Measurements from ENCODE around the gene C12orf57. TPM values are rescaled to one million over a fixed set of nuclear protein-coding genes. Genes with fewer than 3 reads are reported as not detected.

The C12orf57 gene
- total RNA-seq, 1 donor from 2014 or later, result 225 TPM

DNA sequence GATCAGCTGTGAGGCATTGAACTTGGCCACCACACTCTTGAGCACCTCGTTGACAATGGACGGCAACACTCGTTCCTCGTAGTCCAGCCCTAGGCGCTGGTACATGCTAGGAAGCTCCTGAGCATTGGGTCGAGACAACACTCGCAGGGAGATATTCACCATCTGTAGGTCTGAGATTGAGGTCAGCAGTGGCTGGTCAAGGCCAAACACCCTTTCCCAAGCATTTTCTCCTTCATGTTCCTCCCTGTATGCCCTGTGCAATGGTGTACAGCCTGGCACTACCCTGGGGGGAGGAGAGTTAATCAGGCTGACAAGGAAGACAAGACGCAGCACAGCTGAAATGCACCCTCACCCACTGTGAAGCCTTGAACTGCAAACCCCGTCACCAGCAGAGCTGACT is 24.6 kb downstream of the C12orf57 start:
- H3K4me1 Mint-ChIP-seq (ENCODE audit: unreplicated experiment), result peaks cover 37% of the 10 kb centered on the region
- DNase-seq (ENCODE audit: low spot score), result no peak
- peaks cover 20% of the 10 kb centered on the region for H3K27me3 Mint-ChIP-seq (ENCODE audit: unreplicated experiment)
- peaks cover 31% of the 10 kb centered on the region for H3K36me3 Mint-ChIP-seq (ENCODE audit: low read depth, unreplicated experiment)
- no peaks in the 10 kb centered on the region for H3K9me3 Mint-ChIP-seq (ENCODE audit: unreplicated experiment)
- peak overlapping the region; percentile 89 for H3K27ac Mint-ChIP-seq (ENCODE audit: unreplicated experiment)
- H3K4me3 Mint-ChIP-seq (ENCODE audit: unreplicated experiment), result peak overlapping the region; percentile 100
- TF ChIP-seq, protein P1, sequence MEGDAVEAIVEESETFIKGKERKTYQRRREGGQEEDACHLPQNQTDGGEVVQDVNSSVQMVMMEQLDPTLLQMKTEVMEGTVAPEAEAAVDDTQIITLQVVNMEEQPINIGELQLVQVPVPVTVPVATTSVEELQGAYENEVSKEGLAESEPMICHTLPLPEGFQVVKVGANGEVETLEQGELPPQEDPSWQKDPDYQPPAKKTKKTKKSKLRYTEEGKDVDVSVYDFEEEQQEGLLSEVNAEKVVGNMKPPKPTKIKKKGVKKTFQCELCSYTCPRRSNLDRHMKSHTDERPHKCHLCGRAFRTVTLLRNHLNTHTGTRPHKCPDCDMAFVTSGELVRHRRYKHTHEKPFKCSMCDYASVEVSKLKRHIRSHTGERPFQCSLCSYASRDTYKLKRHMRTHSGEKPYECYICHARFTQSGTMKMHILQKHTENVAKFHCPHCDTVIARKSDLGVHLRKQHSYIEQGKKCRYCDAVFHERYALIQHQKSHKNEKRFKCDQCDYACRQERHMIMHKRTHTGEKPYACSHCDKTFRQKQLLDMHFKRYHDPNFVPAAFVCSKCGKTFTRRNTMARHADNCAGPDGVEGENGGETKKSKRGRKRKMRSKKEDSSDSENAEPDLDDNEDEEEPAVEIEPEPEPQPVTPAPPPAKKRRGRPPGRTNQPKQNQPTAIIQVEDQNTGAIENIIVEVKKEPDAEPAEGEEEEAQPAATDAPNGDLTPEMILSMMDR (IDR thresholded peaks at IDR 0.05; ENCODE audit: unreplicated experiment), result no peak

DNA sequence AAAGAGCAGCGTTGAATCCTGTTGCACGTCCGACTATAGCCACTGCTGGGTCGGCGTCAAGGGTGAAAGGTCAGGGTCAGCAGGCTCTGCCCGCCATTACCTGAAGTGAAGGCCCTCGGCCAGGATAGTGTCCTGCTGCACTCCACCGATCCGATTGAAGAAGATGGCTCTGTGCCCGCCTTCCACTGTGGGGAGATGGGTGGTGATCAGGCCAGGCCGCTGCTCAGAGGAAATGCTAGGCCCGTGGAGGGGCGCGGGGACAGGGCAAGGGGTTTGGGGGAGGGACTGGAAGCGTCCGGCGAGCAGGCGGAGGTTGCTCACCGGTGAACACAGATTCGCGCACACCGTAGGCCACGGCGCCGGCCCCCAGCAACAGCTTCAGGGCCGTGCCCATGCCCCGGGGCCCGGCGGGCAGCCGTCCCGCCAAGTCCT is 26.3 kb downstream of the C12orf57 start:
- TF ChIP-seq, protein P1 (IDR thresholded peaks at IDR 0.05; ENCODE audit: unreplicated experiment), result no peak
- Mint-ChIP-seq H3K4me3 (ENCODE audit: unreplicated experiment) (peak overlapping the region; percentile 100), H3K9me3 (ENCODE audit: unreplicated experiment) (no peaks in the 10 kb centered on the region), H3K27ac (ENCODE audit: unreplicated experiment) (peak overlapping the region; percentile 90), H3K4me1 (ENCODE audit: unreplicated experiment) (peaks cover 30% of the 10 kb centered on the region), H3K36me3 (ENCODE audit: low read depth, unreplicated experiment) (peaks cover 31% of the 10 kb centered on the region), H3K27me3 (ENCODE audit: unreplicated experiment) (peaks cover 18% of the 10 kb centered on the region)
- no peak for DNase-seq (ENCODE audit: low spot score)

DNA sequence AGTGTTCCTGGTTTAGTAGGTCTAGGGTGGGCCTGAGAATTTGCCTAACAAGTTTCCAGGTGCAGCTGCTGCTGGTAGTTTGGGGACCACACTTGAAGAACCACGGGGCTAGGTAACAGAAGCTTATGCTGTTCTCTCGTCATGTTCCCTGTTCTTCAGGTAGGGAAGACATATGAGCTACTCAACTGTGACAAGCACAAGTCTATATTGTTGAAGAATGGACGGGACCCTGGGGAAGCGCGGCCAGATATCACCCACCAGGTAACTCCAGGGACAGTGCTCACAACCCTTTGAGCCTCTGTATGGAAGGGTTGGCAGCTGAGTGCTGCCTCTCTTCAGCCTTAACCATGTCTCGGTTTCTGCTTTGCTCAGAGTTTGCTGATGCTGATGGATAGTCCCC is 30.4 kb downstream of the C12orf57 start:
- Mint-ChIP-seq H3K4me3 (ENCODE audit: unreplicated experiment) (no peak overlapping the region), H3K27me3 (ENCODE audit: unreplicated experiment) (peaks cover 12% of the 10 kb centered on the region), H3K9me3 (ENCODE audit: unreplicated experiment) (no peaks in the 10 kb centered on the region), H3K4me1 (ENCODE audit: unreplicated experiment) (peaks cover 16% of the 10 kb centered on the region), H3K27ac (ENCODE audit: unreplicated experiment) (no peak overlapping the region), H3K36me3 (ENCODE audit: low read depth, unreplicated experiment) (peaks cover 36% of the 10 kb centered on the region)
- TF ChIP-seq, protein P1 (IDR thresholded peaks at IDR 0.05; ENCODE audit: unreplicated experiment), result no peak
- no peak for DNase-seq (ENCODE audit: low spot score)

GRCh38 chr12:6975297-6976032 is 31.6 kb downstream of the C12orf57 start:
- peaks cover 9% of the 10 kb centered on the region for H3K4me1 Mint-ChIP-seq (ENCODE audit: unreplicated experiment)
- H3K4me3 Mint-ChIP-seq (ENCODE audit: unreplicated experiment), result peak overlapping the region; percentile 9
- DNase-seq (ENCODE audit: low spot score), result no peak
- peaks cover 10% of the 10 kb centered on the region for H3K27me3 Mint-ChIP-seq (ENCODE audit: unreplicated experiment)
- H3K36me3 Mint-ChIP-seq (ENCODE audit: low read depth, unreplicated experiment), result peaks cover 34% of the 10 kb centered on the region
- peak overlapping the region; percentile 37 for H3K27ac Mint-ChIP-seq (ENCODE audit: unreplicated experiment)
- no peaks in the 10 kb centered on the region for H3K9me3 Mint-ChIP-seq (ENCODE audit: unreplicated experiment)
- TF ChIP-seq, protein P1 (IDR thresholded peaks at IDR 0.05; ENCODE audit: unreplicated experiment), result no peak

GRCh38 chr12:6977653-6978052 is 33.8 kb downstream of the C12orf57 start:
- Mint-ChIP-seq H3K4me1 (ENCODE audit: unreplicated experiment) (no peaks in the 10 kb centered on the region), H3K9me3 (ENCODE audit: unreplicated experiment) (no peaks in the 10 kb centered on the region), H3K4me3 (ENCODE audit: unreplicated experiment) (no peak overlapping the region), H3K27me3 (ENCODE audit: unreplicated experiment) (peaks cover 1% of the 10 kb centered on the region), H3K27ac (ENCODE audit: unreplicated experiment) (no peak overlapping the region), H3K36me3 (ENCODE audit: low read depth, unreplicated experiment) (peaks cover 39% of the 10 kb centered on the region)
- no peak for DNase-seq (ENCODE audit: low spot score)
- TF ChIP-seq, protein P1 (IDR thresholded peaks at IDR 0.05; ENCODE audit: unreplicated experiment), result no peak

All from endothelial cell (in vitro differentiated cells).